NCI-H748 (cell line): ENCODE measurements around the gene C17orf75.

Experiments used
- DNase-seq: peaks from one replicate; lab custom pipeline; 2025; ENCODE audit not compliant: unreplicated experiment; lab: John Stamatoyannopoulos, UW

C17orf75 gene

GRCh38 chr17:32278815-32279214 lies 63.2 kb downstream of the C17orf75 start:
- no peak for DNase-seq
